Pancreas (tissue), 10 donors: ENCODE results near the gene CMTM1. TPM values are rescaled to one million over a fixed set of nuclear protein-coding genes. Genes with fewer than 3 reads are reported as not detected.

Experiments
- ATAC-seq, 4 donors: fragments of 200-7000 bp; cut with Tn5 transposase; one replicate each; pipeline versions ENCODE4 v1.8.0 to v1.9.1; 2020; ENCODE audit warnings: mild to moderate bottlenecking in 4 of 4, moderate library complexity in 4 of 4
- DNase-seq, 6 donors: peaks; one replicate each; pipeline ENCODE4 v3.0.0-alpha.2; 2020
- FAIRE-seq: peaks from 2 replicates; lab custom pipeline; 2012; peaks lifted over from hg19 to GRCh38; lab: Jason Lieb, UNC
- H3K27ac ChIP-seq, 4 donors: fragments of 200-600 bp; sonication (generic); 1 replicate in 3 of 4; 2 replicates in 1 of 4; pipeline versions ENCODE4 v1.5.0 to v1.8.0; 2020
- H3K27me3 ChIP-seq, 4 donors: fragments of 200-600 bp; one replicate each; pipeline ENCODE4 v1.8.0; 2021
- H3K36me3 ChIP-seq, 3 donors: fragments of 200-600 bp; sonication (generic) in 1 of 3; one replicate each; pipeline versions ENCODE4 v1.5.0 to v1.8.0; 2020 to 2021
- H3K4me1 ChIP-seq, 3 donors: fragments of 200-600 bp; one replicate each; pipeline ENCODE4 v1.8.0; 2021
- H3K4me3 ChIP-seq, 4 donors: fragments of 200-600 bp; sonication (generic) in 2 of 4; one replicate each; pipeline versions ENCODE4 v1.5.0 to v1.8.0; 2020 to 2021
- H3K9me3 ChIP-seq, 4 donors: fragments of 200-600 bp; one replicate each; pipeline ENCODE4 v1.8.0; 2021
- CTCF ChIP-seq, 4 donors: fragments of 200-600 bp; sonication (generic) in 3 of 4; IDR thresholded peaks; one replicate each; pipeline versions ENCODE4 v1.5.0 to v1.8.0; 2021; ENCODE audit warnings: antibody characterized with exemption in 4 of 4
- WGBS, 2 donors: extraction: QIAGEN DNeasy Blood & Tissue Kit; methylation state at CpG; one replicate each; pipeline ENCODE4 v1.1.7; 2013; 5-methylcytosine and 5-hydroxymethylcytosine counted together
- intact Hi-C, 3 donors: fragments of 100-400 bp; cut with DNase I; formaldehyde crosslinking; loops; one replicate each; pipeline versions ENCODE4 v1.11.1 to v1.14.2; 2022
- polyA plus RNA-seq, 2 donors: library from polyadenylated mRNA; stranded (reverse); fragments of 200-250 nt; gene quantifications; one replicate each; pipeline ENCODE4 v1.2.3, GENCODE V29; 2013
- total RNA-seq, 6 donors: library from RNA; stranded (reverse); fragmentation: NEBNext Ultra II Directional in 4 of 6; extraction: Animal tissue kit (Norgen Biotek cat#: 25700) in 4 of 6; gene quantifications; one replicate each; pipeline versions ENCODE4 v1.2.1 to v1.2.4, GENCODE V29; 2021 to 2023
- donor health status: healthy with polysubstance abuse.
- donor health status: DM: no; HTN: no; CAD: no; lungs with moderate emphysema.
- donor health status: DM: no; HTN: no; CAD: no.
- donor health status: control.
- donor health status: control.
- donor health status: Bipolar disorder and iron deficiency.
- donor health status: DM: yes; HTN: yes; CAD: no.
- donor health status: DM: no; HTN: no; CAD: no.
- donor health status: DM: no; HTN: no; CAD: no.
- donor health status: DM: yes; HTN: yes; CAD: no.

CMTM1 gene
- total and polyA plus RNA-seq, 8 donors = 0.28 to 3.9 (median 0.82) TPM

DNA sequence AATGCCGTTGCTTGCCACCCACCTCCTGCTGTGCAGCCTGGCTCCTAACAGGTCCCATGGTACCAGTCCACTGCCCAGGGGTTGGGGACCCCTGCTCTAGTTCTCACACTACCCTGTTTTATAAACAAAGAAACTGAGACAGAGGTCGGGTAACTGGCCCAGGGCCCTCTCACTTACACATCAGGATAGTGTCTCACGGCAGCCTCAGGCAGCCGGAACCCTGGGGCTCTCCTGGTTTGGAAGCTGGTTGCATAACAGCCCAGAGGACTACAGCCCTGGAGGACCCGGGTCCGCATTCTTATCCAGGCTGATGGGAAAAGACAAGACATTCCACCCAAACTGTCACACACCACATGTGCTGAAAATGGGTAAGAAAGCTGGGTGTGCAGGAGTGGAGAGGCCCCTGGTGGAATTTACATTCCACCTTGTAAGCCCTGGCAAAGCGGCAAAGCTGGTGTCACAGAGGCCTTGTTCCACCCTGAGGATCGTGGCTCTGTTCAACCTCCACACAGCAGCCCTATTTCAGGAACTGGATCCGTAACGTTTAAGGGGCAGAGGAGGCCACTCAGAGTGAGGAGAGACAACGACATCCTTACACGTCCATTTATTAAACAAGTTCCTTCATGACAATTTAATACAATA, 48.0 kb downstream of the CMTM1 start:
- WGBS, 2 donors = 89 to 91% methylated on average over 12 of the region's 12 CpGs

GRCh38 chr16:66616169-66616568, 49.9 kb downstream of the CMTM1 start:
- no peak overlapping the region for H3K27ac ChIP-seq
- peaks cover 0 to 6% (median 0%) of the 10 kb centered on the region in 3 donors for H3K4me1 ChIP-seq
- no peaks in the 10 kb centered on the region for H3K27me3 ChIP-seq
- no peak for DNase-seq
- no peak for FAIRE-seq
- intact Hi-C loops = no loop called here
- WGBS, 2 donors = 95 to 97% methylated on average over 4 of the region's 4 CpGs
- ATAC-seq = no peak
- H3K9me3 ChIP-seq = no peaks in the 10 kb centered on the region
- H3K36me3 ChIP-seq = peaks cover 0 to 2% (median 0%) of the 10 kb centered on the region in 3 donors
- TF ChIP-seq CTCF (IDR thresholded peaks at IDR 0.05) = no peak
- H3K4me3 ChIP-seq = no peak overlapping the region

More for the DNA sequence above, 48.0 kb downstream of the CMTM1 start:
- Histone ChIP-seq H3K27me3 (no peaks in the 10 kb centered on the region), H3K4me1 (peaks cover 0 to 6% (median 0%) of the 10 kb centered on the region in 3 donors), H3K27ac (no peak overlapping the region), H3K9me3 (no peaks in the 10 kb centered on the region), H3K36me3 (no peaks in the 10 kb centered on the region), H3K4me3 (no peak overlapping the region)
- FAIRE-seq (no peak), ATAC-seq (no peak), DNase-seq (no peak)
- TF ChIP-seq CTCF (IDR thresholded peaks at IDR 0.05) = no peak
- intact Hi-C loops = no loop called here

- Histone ChIP-seq H3K4me1 (peaks cover 0 to 6% (median 0%) of the 10 kb centered on the region in 3 donors), H3K27ac (no peak overlapping the region), H3K4me3 (no peak overlapping the region), H3K9me3 (no peaks in the 10 kb centered on the region), H3K36me3 (peaks cover 0 to 7% (median 2%) of the 10 kb centered on the region in 3 donors), H3K27me3 (no peaks in the 10 kb centered on the region)
- intact Hi-C loops = no loop called here
- TF ChIP-seq CTCF (IDR thresholded peaks at IDR 0.05) = no peak
- WGBS, 2 donors = 80 to 82% methylated on average over 9 of the region's 9 CpGs
- DNase-seq = no peak
- ATAC-seq = no peak
- FAIRE-seq = no peak
Measured at GRCh38 chr16:66616592-66616991, 50.4 kb downstream of the CMTM1 start.

DNA sequence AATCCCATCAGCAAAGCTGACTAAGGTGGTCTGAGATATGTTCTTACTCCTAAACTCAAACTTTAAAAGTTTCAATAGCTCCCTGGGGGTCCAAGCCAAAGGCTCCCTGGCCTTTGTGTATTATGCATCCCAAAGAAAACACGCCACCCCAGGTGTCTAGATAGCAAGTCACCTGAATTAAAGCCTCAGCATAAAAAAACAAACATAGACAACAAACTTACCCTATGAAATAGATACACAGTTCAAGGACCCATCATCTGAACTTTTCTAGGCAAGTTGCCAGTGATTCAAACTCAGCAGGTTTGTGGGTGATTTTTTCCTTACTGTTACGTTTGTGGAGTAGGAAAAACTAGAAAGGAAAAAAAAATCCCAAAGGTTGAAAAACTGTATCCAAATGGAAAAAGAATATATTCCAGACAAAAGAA, 50.8 kb downstream of the CMTM1 start:
- Histone ChIP-seq H3K4me1 (peaks cover 0 to 6% (median 0%) of the 10 kb centered on the region in 3 donors), H3K27me3 (no peaks in the 10 kb centered on the region), H3K36me3 (peaks cover 0 to 10% (median 3%) of the 10 kb centered on the region in 3 donors), H3K4me3 (no peak overlapping the region), H3K9me3 (no peaks in the 10 kb centered on the region), H3K27ac (no peak overlapping the region)
- WGBS, 2 donors = 49 to 50% methylated on average over 2 of the region's 2 CpGs
- no peak for ATAC-seq
- no peak for FAIRE-seq
- no peak for TF ChIP-seq CTCF (IDR thresholded peaks at IDR 0.05)
- DNase-seq = no peak
- intact Hi-C loops = no loop called here

DNA sequence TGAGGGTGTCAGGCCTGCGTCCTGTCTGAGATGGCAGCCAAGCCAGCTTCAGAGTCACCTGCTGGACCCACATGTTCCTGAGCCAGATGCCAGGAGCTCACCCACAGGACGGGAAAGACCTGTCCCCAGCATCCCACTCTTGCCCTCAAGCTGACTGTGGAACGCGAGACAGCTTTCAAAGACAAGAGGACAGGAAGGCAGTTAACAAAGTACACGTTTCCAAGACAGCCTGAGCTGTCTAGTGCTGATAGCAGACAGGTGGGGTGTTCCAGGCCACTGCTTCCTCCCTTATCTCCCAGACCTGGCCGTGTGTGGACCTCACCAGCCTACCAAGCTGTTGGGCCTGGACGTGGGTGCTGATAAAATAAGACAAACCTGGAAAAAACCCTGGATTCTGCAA, 51.5 kb downstream of the CMTM1 start:
- H3K4me3 ChIP-seq = no peak overlapping the region
- H3K27me3 ChIP-seq = no peaks in the 10 kb centered on the region
- H3K27ac ChIP-seq = peak overlapping the region in 1 of 4 donors; percentile 12
- H3K9me3 ChIP-seq = no peaks in the 10 kb centered on the region
- peaks cover 0 to 10% (median 3%) of the 10 kb centered on the region in 3 donors for H3K36me3 ChIP-seq
- DNase-seq (no peak), ATAC-seq (peak; percentile 14 to 58 (median 44)), FAIRE-seq (no peak)
- peaks cover 0 to 6% (median 0%) of the 10 kb centered on the region in 3 donors for H3K4me1 ChIP-seq
- no peak for TF ChIP-seq CTCF (IDR thresholded peaks at IDR 0.05)
- intact Hi-C loops = no loop called here
- 35 to 36% methylated on average over 7 of the region's 7 CpGs for WGBS, 2 donors
